SK-N-SH treated with all-trans-retinoic acid at 6 μM for 48 hours (cell line): ENCODE data around the gene CLDN11.

ENCODE experiments used
- ARNTL ChIP-seq: fragments of 450-650 bp; formaldehyde crosslinking; IDR thresholded peaks from 2 replicates; pipeline ENCODE4 v1.5.0; 2020; ENCODE audit warnings: low read depth, mild to moderate bottlenecking, moderate library complexity, borderline replicate concordance
- GLIS3 ChIP-seq: fragments of 250-450 bp; sonication (Bioruptor Pico); IDR thresholded peaks from 2 replicates; pipeline ENCODE4 v1.5.0; 2020; ENCODE audit warnings: mild to moderate bottlenecking, moderate library complexity
- ISL1 ChIP-seq: fragments of 250-450 bp; sonication (Bioruptor Pico); IDR thresholded peaks from 2 replicates; pipeline ENCODE4 v2.1.2; 2022; ENCODE audit warnings: mild to moderate bottlenecking, moderate library complexity
- OSR1 ChIP-seq: fragments of 250-450 bp; sonication (Bioruptor Pico); IDR thresholded peaks from 2 replicates; pipeline ENCODE4 v1.8.0; 2022; ENCODE audit warnings: moderate library complexity, mild to moderate bottlenecking, inconsistent platforms
- PATZ1 ChIP-seq: fragments of 250-450 bp; sonication (Bioruptor Pico); IDR thresholded peaks from 2 replicates; pipeline ENCODE4 v1.8.0; 2020; ENCODE audit warnings: mild to moderate bottlenecking, moderate library complexity, borderline replicate concordance
- PPARA ChIP-seq: fragments of 250-450 bp; sonication (Bioruptor Pico); IDR thresholded peaks from 2 replicates; pipeline ENCODE4 v1.5.0; 2020; ENCODE audit warnings: mild to moderate bottlenecking, borderline replicate concordance
- SNAI2 ChIP-seq: fragments of 250-450 bp; sonication (Bioruptor Pico); IDR thresholded peaks from 2 replicates; pipeline ENCODE4 v1.5.0; 2020; ENCODE audit warnings: mild to moderate bottlenecking, moderate library complexity
- TSHZ2 ChIP-seq: fragments of 250-450 bp; sonication (Bioruptor Pico); IDR thresholded peaks from 2 replicates; pipeline ENCODE4 v1.5.0; 2020; ENCODE audit warnings: mild to moderate bottlenecking, moderate library complexity
- ZC3H10 ChIP-seq: fragments of 250-450 bp; sonication (Bioruptor Pico); IDR thresholded peaks from 2 replicates; pipeline ENCODE4 v1.5.1; 2021; ENCODE audit warnings: mild to moderate bottlenecking, moderate library complexity
- ZFP3 ChIP-seq: fragments of 250-450 bp; sonication (Bioruptor Pico); IDR thresholded peaks from 2 replicates; pipeline ENCODE4 v1.5.0; 2020; ENCODE audit warnings: mild to moderate bottlenecking, moderate library complexity
- ZFP30 ChIP-seq: fragments of 450-650 bp; formaldehyde crosslinking; IDR thresholded peaks from 2 replicates; pipeline ENCODE4 v1.5.0; 2022; ENCODE audit warnings: mild to moderate bottlenecking, moderate library complexity
- ZNF70 ChIP-seq: fragments of 450-650 bp; formaldehyde crosslinking; IDR thresholded peaks from 2 replicates; pipeline ENCODE4 v1.5.0; 2020; ENCODE audit warnings: mild to moderate bottlenecking, moderate library complexity

- TF ChIP-seq ZFP30 (CRISPR knock-in tag): no peak
- no peak for TF ChIP-seq PATZ1 (CRISPR knock-in tag)
- no peak for TF ChIP-seq ZNF70 (CRISPR knock-in tag)
- no peak for TF ChIP-seq GLIS3 (CRISPR knock-in tag)
- TF ChIP-seq ZFP3 (CRISPR knock-in tag): no peak
- TF ChIP-seq ARNTL (CRISPR knock-in tag): no peak
- TF ChIP-seq OSR1 (CRISPR knock-in tag): no peak
- no peak for TF ChIP-seq TSHZ2 (CRISPR knock-in tag)
- no peak for TF ChIP-seq ISL1 (CRISPR knock-in tag)
- no peak for TF ChIP-seq ZC3H10 (CRISPR knock-in tag)
- TF ChIP-seq PPARA: no peak
- no peak for TF ChIP-seq SNAI2 (CRISPR knock-in tag)
Measured at GRCh38 chr3:170442947-170443346, 24.3 kb downstream of the CLDN11 start.
